D341Med (cell line): ENCODE results near the gene POLR2F.

Experiments used
- DNase-seq: peaks from one replicate; pipeline ENCODE4 v3.0.0; 2012; ENCODE audit warnings: low spot score

The POLR2F gene

DNA sequence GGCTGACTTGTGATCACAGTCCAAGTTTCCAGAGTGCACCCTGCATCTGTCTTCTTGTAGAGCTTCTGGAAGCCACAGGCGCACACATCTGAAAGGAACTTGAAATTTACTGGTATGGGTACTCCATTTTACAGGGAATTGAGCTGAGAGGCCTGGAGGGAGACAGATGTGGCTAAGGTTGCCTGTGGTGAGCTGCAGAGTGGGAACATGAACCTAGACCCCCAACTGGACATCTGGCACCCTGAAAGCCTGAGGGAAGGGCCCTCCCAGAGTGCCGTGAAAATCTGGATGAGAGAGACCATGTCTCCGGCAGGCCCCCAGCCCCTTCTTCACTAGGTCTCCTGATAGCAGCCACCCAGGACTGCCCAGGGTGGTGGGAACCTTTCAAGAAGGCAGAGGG is 53.4 kb downstream of the POLR2F start:
- DNase-seq = no peak

DNA sequence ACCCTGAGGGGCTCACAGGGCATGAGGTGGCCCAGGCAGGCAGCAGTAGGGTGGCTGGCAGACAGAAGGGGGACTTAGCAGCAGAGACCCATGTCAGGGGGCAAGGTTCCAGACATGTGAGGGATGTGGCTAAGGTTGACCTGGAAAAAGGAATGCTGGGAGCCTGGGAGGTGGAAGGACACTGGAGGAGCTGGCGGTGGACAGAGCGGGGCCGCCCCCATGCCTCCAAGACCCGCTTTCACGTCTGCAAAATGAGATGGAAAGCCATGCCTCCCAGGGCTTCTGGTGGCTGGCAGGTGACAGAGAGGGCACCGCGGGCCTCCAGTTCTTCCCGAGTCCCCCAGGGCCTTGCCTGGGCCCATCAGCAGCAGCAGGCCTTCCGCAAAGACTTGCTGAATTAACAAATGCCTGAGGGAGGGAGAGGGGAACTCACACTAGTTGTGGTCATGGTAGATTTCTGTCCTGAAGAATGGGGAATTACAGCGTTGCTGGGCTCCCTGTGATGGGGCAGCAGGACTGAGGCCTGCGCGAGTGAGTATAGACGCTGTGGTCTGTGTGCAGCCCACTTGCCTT is 53.9 kb downstream of the POLR2F start:
- DNase-seq = no peak

DNA sequence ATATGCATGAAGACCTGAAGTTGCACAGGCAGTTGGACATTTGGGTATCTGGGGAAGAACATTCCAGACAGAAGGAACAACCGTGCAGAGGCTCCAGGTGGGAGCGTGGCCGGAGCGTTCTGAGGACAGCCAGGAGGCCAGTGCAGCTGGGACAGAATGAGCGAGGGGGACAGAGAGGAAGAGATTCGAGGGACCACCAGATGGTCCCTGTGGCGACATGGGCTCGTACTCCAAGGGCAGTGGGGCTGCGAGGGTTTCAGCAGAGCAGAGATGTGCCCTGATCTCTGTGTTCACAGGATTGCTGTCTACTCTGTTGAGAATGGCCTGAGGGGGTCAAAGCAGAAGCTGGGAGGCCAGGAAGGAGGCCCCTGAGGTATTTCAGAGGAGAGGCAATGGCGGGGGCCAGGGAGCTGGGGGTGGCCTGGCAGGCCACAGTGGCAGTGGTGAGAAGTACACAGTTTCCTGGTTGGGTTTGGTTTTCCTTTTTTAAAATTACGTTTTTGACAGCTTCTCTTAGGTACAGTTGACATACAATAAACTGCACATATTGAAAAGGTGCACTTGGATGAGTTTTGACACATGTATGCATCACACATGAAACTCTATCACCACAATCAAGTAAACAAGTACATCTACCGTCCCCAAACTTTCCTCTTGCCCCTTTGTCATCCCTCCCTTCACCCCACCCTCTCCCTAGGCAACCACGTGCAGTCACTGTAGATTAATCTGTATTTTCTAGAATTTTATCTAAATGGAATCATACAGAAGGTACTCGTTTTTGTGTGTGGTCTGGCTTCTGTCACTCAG is 55.7 kb downstream of the POLR2F start:
- DNase-seq = no peak

DNA sequence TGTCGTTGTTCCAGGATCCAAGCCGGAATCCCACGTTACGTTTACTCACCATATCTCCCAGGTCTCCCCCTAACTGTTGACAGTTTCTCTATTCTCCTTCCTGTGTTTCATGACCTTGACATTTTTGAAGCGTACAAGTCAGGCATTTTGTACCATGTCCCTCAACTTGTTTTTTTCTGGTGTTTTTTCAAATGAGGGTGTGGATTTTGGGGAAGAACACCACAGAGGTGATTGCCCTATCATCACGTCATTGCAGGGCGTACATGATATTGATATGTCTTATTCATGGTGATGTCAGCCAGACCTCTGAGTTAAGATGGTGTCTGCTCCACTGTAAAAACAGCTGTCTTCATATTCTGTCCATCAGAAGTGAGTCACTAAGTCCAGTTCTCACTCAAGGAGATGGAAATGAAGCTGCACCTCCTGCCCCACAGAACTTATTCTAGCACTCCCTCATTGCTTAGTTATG is 59.1 kb downstream of the POLR2F start:
- no peak for DNase-seq

DNA sequence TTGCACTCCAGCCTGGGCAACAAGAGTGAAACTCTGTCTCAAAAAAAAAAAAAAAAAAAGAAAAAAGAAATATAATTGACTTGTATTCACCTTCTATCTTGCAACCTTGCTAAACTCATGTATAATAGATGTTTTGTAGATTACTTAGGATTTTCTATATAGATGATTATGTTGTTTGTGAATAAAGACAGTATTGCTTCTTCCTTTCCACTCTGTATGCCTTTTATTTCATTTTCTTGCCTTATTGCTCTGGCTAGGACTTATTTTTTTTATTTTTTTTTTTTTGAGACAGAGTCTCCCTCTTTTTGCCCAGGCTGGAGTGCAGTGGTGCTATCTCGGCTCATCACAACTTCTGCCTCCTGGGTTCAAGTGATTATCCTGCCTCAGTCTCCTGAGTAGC is 60.6 kb downstream of the POLR2F start:
- no peak for DNase-seq

DNA sequence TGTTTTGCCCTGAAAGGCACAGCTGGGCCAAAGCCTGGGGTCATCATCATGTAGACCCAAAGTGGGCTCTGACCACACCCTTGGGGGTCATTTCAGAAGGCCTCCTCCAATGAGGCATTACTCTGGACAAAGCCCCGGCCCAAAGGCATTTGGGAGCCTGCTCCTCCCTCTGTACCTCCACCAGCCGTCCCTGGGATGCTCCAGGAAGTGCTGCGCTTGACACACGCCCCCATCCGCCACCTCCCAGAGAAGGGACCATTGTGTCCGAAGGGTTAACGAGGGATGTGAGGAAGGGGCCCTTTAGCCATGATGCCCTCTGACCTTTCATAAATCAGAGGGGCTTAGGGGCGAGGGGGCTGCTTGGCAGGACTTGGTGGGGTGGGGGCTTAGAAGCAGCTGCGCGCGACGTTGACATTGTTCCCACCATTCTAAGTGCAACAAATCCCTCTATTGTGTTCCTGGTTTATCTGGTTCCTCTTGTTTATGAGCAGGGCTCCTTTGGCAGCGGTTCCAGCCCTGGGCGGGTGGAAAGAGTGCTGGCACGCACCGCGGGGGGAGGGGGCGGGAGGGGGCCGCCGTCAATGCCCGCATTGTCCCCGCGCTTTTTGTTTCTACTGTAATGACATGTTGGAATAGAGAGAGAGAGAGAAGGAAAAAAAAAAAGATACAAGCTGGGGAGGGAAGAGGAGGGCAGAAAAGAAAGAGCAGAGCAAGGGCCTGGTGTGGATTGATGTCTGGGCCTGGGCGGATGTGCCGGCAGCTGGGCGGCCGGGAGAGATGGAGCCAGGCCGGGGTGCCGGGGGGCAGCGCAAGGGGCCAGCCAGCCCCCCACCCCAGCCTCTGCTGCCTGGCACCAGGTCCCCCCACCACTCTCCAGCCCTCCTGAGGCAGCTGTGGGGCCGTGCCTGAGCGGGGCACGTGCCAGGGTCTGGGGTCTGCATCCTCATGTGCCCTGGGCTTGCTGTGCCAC is 63.0 kb downstream of the POLR2F start:
- no peak for DNase-seq

DNA sequence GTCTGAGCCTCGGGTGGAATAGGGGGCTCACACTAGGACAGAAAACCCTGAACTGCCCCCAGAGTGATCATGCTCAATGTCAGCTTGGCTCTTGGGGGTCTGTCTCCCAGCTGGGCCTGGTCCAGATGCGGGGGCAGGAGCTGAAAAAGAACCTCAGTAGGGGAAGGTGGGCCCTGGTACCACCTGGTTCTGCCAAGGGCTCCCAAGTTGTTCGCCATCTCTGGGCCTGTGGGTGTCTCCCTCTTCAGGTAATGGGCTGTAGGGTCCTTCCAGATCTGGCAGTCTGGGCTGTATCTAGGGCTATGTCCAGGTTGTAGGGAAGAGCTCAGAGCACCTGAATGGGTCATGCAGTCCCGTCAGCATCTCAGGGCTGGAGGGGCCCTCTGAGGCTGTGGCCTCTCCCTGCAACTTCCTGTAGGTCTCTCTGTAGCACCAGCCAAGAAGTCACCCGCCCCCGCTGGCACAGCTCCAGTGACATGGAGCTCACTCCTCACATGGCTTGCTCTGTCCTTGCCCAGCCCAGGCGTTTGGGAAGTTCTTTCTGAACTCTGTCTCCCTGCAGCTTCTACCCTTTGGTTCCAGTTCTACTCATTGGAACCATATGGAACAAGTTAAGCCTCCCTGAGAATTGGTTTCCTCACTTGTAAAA is 63.9 kb downstream of the POLR2F start:
- no peak for DNase-seq

DNA sequence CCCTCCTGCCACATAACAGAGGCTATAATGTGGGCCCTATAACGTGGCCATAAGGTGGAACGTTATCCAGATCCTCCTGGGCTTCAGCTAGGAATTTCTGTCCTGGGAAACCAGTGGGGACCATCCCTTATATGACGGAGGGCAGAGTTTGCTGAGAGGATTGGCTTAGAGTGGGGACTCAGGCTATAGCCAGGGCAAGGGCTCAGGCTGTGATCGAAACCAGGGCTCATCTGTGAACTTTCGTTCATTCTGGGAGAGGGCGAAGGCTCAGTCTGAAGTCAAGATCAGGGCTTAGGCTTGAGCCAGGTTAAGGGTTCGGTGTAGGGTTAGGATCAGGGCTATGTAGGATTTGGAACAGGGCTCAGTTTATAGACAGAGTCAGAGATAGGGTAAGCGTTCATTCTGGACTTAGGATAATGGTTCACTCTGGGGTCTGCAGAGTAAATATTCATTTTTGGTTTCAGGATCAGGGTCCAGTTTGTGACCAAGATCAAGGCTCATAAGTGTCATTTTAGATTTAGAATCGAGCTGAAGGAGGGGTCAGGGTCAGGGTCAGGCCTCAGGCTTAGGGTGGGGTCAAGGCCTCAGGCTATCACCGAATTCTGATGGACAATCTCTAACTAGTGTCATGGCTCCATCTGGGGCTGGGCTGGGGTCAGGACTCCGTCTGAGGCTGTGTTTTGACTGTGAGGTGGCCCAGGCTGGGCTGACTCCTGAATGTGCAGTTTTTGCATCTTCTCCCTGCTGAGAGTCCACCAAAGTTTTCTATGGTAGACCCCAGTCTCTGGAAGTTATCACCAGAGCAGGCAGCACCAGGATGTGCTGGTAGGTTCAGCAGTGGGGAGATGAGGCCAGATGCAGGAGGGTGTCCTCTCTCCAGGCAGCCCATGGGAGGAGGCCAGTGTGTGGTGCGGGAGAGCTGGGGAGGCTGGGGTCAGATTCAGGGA is 64.7 kb downstream of the POLR2F start:
- DNase-seq = no peak
